Colonic mucosa (tissue), 4 donors: ENCODE measurements around the gene NTN3. TPM values are rescaled to one million over a fixed set of nuclear protein-coding genes. Genes with fewer than 3 reads are reported as not detected.

Experiments used
- DNase-seq: peaks from one replicate; pipeline ENCODE4 v3.0.0-alpha.2; 2020
- H3K27ac ChIP-seq: fragments of 200-600 bp; one replicate; pipeline ENCODE4 v1.8.0; 2021
- H3K27me3 ChIP-seq: fragments of 200-600 bp; one replicate; pipeline ENCODE4 v1.8.0; 2021
- H3K36me3 ChIP-seq: fragments of 200-600 bp; one replicate; pipeline ENCODE4 v1.8.0; 2021
- H3K4me1 ChIP-seq: fragments of 200-600 bp; one replicate; pipeline ENCODE4 v1.8.0; 2021; ENCODE audit warnings: mild to moderate bottlenecking
- H3K4me3 ChIP-seq: fragments of 200-600 bp; one replicate; pipeline ENCODE4 v1.8.0; 2021
- H3K9ac ChIP-seq, 2 donors: one replicate each; pipeline ENCODE4 v1.7.0; 2013; ENCODE audit warnings: control low read depth in 2 of 2, low read depth in 2 of 2, low read length in 2 of 2
- H3K9me3 ChIP-seq: fragments of 200-600 bp; one replicate; pipeline ENCODE4 v1.8.0; 2021
- CTCF ChIP-seq: fragments of 200-600 bp; IDR thresholded peaks from one replicate; pipeline ENCODE4 v1.8.0; 2022; ENCODE audit warnings: antibody characterized with exemption, mild to moderate bottlenecking
- intact Hi-C: fragments of 100-400 bp; cut with DNase I; formaldehyde crosslinking; loops from one replicate; pipeline ENCODE4 v1.14.1; 2022
- total RNA-seq, 2 donors: library from RNA; stranded (reverse); fragmentation: NEBNext Ultra II Directional in 1 of 2; extraction: Animal tissue kit (Norgen Biotek cat#: 25700) in 1 of 2; gene quantifications; one replicate each; pipeline ENCODE4 v1.2.1, GENCODE V29; 2021
- donor health status: healthy.
- donor health status: DM: no; HTN: no; CAD: no.
- donor health status: DM: no; HTN: no; CAD: no.

Gene NTN3
- total RNA-seq: not detected

GRCh38 chr16:2471016-2471652 lies at the start of gene NTN3:
TSS of gene NTN3 (plus strand) at chr16:2471297. CDS start at chr16:2471702, 405 bp downstream.
- peak within 1 kb of the TSS; percentile 11 for H3K4me3 ChIP-seq
- intact Hi-C loops: no loop called here
- no peaks in the 10 kb centered on the region for H3K9me3 ChIP-seq
- no peak for DNase-seq
- H3K4me1 ChIP-seq: peaks cover 16% of the 10 kb centered on the region
- peak within 1 kb of the TSS in 1 of 2 donors; percentile 5 for H3K9ac ChIP-seq
- no peaks in the 10 kb centered on the region for H3K36me3 ChIP-seq
- no peak within 1 kb of the TSS for H3K27ac ChIP-seq
- peaks cover 62% of the 10 kb centered on the region for H3K27me3 ChIP-seq
- no peak for TF ChIP-seq CTCF

GRCh38 chr16:2422123-2422867 lies 48.8 kb upstream of the NTN3 start:
- TF ChIP-seq CTCF: no peak
- H3K4me1 ChIP-seq: no peaks in the 10 kb centered on the region
- no peak for DNase-seq
- no peak overlapping the region for H3K27ac ChIP-seq
- intact Hi-C loops: no loop called here
- no peaks in the 10 kb centered on the region for H3K9me3 ChIP-seq
- no peak overlapping the region for H3K9ac ChIP-seq
- no peaks in the 10 kb centered on the region for H3K27me3 ChIP-seq
- H3K4me3 ChIP-seq: no peak overlapping the region
- no peaks in the 10 kb centered on the region for H3K36me3 ChIP-seq

- no peak overlapping the region for H3K9ac ChIP-seq
- no peak overlapping the region for H3K27ac ChIP-seq
- intact Hi-C loops: loop anchor here (5.0 kb wide), 1 partner anchor 82 kb away; the partner anchor contains the start of gene ABCA3
- H3K9me3 ChIP-seq: no peaks in the 10 kb centered on the region
- no peak for DNase-seq
- no peaks in the 10 kb centered on the region for H3K4me1 ChIP-seq
- no peaks in the 10 kb centered on the region for H3K27me3 ChIP-seq
- H3K36me3 ChIP-seq: no peaks in the 10 kb centered on the region
- no peak for TF ChIP-seq CTCF
- no peak overlapping the region for H3K4me3 ChIP-seq
Observed at GRCh38 chr16:2424061-2425007, 46.8 kb upstream of the NTN3 start.

- no peaks in the 10 kb centered on the region for H3K9me3 ChIP-seq
- H3K4me3 ChIP-seq: no peak overlapping the region
- no peaks in the 10 kb centered on the region for H3K36me3 ChIP-seq
- DNase-seq: no peak
- no peak for TF ChIP-seq CTCF
- H3K27ac ChIP-seq: no peak overlapping the region
- H3K9ac ChIP-seq: no peak overlapping the region
- intact Hi-C loops: loop anchor here (5.0 kb wide), 1 partner anchor 83 kb away; the partner anchor contains the start of gene ABCA3
- H3K4me1 ChIP-seq: peaks cover under 1% of the 10 kb centered on the region
- H3K27me3 ChIP-seq: no peaks in the 10 kb centered on the region
Observed at GRCh38 chr16:2425008-2425518, 46.0 kb upstream of the NTN3 start.
